HL-60 (cell line): ENCODE measurements around the gene CLDN10.

Experiments
- CTCF ChIP-seq: IDR thresholded peaks from one replicate; pipeline ENCODE4 v1.5.1; 2011; ENCODE audit warnings: low read length, control low read depth, inconsistent platforms; ENCODE audit not compliant: insufficient read depth
- GABPA ChIP-seq: IDR thresholded peaks from 2 replicates; pipeline ENCODE4 v1.6.1; 2012; ENCODE audit warnings: low read depth
- POLR2AphosphoS5 ChIP-seq: IDR thresholded peaks from 2 replicates; pipeline ENCODE4 v1.6.1; 2012; ENCODE audit warnings: low read depth
- REST ChIP-seq: IDR thresholded peaks from 2 replicates; pipeline ENCODE4 v1.6.1; 2012; ENCODE audit warnings: low read depth; ENCODE audit not compliant: insufficient replicate concordance

- TF ChIP-seq CTCF (no peak), POLR2AphosphoS5 (no peak), REST (no peak), GABPA (no peak)
These were observed 36.2 kb downstream of the CLDN10 start for GRCh38 chr13:95588721-95589120.
